Gastroesophageal sphincter (tissue), 4 donors: ENCODE measurements around the gene CYSTM1. TPM values are rescaled to one million over a fixed set of nuclear protein-coding genes. Genes with fewer than 3 reads are reported as not detected.

Source experiments
- ATAC-seq: fragments of 150-250 bp; one replicate; pipeline ENCODE4 v1.9.1; 2016; ENCODE audit warnings: mild to moderate bottlenecking, moderate library complexity
- H3K27ac ChIP-seq, 4 donors: fragments of 200-600 bp; sonication (generic) in 3 of 4; 1 replicate in 3 of 4; 2 replicates in 1 of 4; pipeline ENCODE4 v1.5.1; 2016 to 2019
- H3K27me3 ChIP-seq: fragments of 200-600 bp; sonication (generic); one replicate; pipeline ENCODE4 v1.5.1; 2019
- H3K36me3 ChIP-seq, 2 donors: fragments of 200-600 bp; sonication (generic); one replicate each; pipeline ENCODE4 v1.5.1; 2019; ENCODE audit warnings: control low read depth in 1 of 2
- H3K4me1 ChIP-seq, 3 donors: fragments of 200-600 bp; sonication (generic); 1 replicate in 2 of 3; 2 replicates in 1 of 3; pipeline ENCODE4 v1.5.1; 2016 to 2019; ENCODE audit warnings: control low read depth in 2 of 3
- H3K4me3 ChIP-seq, 2 donors: fragments of 200-600 bp; sonication (generic); one replicate each; pipeline ENCODE4 v1.5.1; 2019; ENCODE audit warnings: mild to moderate bottlenecking in 1 of 2, moderate library complexity in 1 of 2
- H3K9me3 ChIP-seq, 3 donors: fragments of 200-600 bp; sonication (generic); one replicate each; pipeline ENCODE4 v1.5.1; 2017 to 2019; ENCODE audit warnings: control low read depth in 2 of 3
- CTCF ChIP-seq, 4 experiments: fragments of 200-600 bp in 2 of 4; fragments of 450-650 bp in 2 of 4; sonication (generic) in 1 of 4; IDR thresholded peaks; one replicate each; pipeline ENCODE4 v1.5.1; 2017 to 2019; ENCODE audit warnings: antibody characterized with exemption in 4 of 4, mild to moderate bottlenecking in 2 of 4, moderate library complexity in 2 of 4
- EP300 ChIP-seq: sonication (generic); formaldehyde crosslinking; IDR thresholded peaks from one replicate; pipeline ENCODE4 v1.6.1; 2017; ENCODE audit warnings: antibody characterized with exemption, mild to moderate bottlenecking
- POLR2A ChIP-seq, 2 donors: fragments of 450-650 bp; IDR thresholded peaks; one replicate each; pipeline ENCODE4 v1.6.1; 2017; ENCODE audit warnings: antibody characterized with exemption in 2 of 2, mild to moderate bottlenecking in 2 of 2, moderate library complexity in 1 of 2
- POLR2AphosphoS5 ChIP-seq: sonication (generic); formaldehyde crosslinking; IDR thresholded peaks from one replicate; pipeline ENCODE4 v1.6.1; 2017; ENCODE audit warnings: antibody characterized with exemption
- WGBS, 2 donors: methylation state at CpG; one replicate each; pipeline ENCODE4 v1.1.5; 2018; ENCODE audit warnings: low coverage in 1 of 2; 5-methylcytosine and 5-hydroxymethylcytosine counted together
- total RNA-seq, 4 donors: library from RNA; depleted of rRNA; stranded (reverse); fragments of >200 nt; gene quantifications; one replicate each; pipeline ENCODE4 v1.1.0, GENCODE V29; 2016

CYSTM1 gene
- total RNA-seq, 4 donors from 2014 or later: 41.6 to 102 (median 62.3) TPM

- no peaks in the 10 kb centered on the region for H3K9me3 ChIP-seq
- 92 to 100% methylated on average over 2 of the region's 2 CpGs for WGBS, 2 donors
- ATAC-seq: no peak
- H3K27me3 ChIP-seq: no peaks in the 10 kb centered on the region
- H3K4me3 ChIP-seq: no peak overlapping the region
- no peak overlapping the region for H3K27ac ChIP-seq
- H3K36me3 ChIP-seq: peaks cover 0 to 18% of the 10 kb centered on the region in 2 donors
- TF ChIP-seq POLR2AphosphoS5 (no peak), POLR2A (IDR thresholded peaks at IDR 0.05) (no peak), CTCF (IDR thresholded peaks at IDR 0.05) (no peak), EP300 (no peak)
- H3K4me1 ChIP-seq: no peaks in the 10 kb centered on the region
Measured at GRCh38 chr5:140168371-140168770, 6.6 kb upstream of the CYSTM1 start.

GRCh38 chr5:140169410-140169809 lies 5.6 kb upstream of the CYSTM1 start:
- Histone ChIP-seq H3K27ac (no peak overlapping the region), H3K27me3 (no peaks in the 10 kb centered on the region), H3K9me3 (no peaks in the 10 kb centered on the region), H3K4me3 (no peak overlapping the region), H3K4me1 (peaks cover 0 to 5% (median 0%) of the 10 kb centered on the region in 3 donors), H3K36me3 (peaks cover 0 to 18% of the 10 kb centered on the region in 2 donors)
- WGBS, 2 donors: 83% methylated on average over 1 of the region's 1 CpG; no CpG with 5 or more reads in 1 of the 2 donors
- no peak for ATAC-seq
- TF ChIP-seq POLR2AphosphoS5 (no peak), CTCF (IDR thresholded peaks at IDR 0.05) (no peak)

DNA sequence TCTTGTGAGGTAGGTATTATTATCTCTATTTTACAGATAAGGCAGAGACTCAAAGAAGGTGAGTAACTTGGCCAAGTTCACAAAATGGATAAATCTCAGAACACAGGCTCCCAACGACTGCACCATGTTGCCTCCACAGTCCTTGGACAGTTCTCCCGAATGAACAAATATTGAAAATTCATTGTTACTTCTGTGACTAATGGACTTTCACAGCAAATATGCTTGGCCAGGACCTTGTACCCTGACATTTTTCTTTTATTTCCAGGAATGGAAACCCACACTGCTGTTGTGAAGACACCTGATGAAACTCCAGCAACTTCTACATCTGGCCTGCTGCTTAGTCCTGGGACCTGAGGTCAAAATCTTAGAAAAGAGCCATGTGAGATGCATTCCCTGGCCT lies 2.5 kb upstream of the CYSTM1 start:
- WGBS, 2 donors: 79 to 84% methylated on average over 2 of the region's 2 CpGs
- no peak for TF ChIP-seq POLR2AphosphoS5
- no peak for TF ChIP-seq POLR2A (IDR thresholded peaks at IDR 0.05)
- no peak for TF ChIP-seq CTCF (IDR thresholded peaks at IDR 0.05)
- no peak for TF ChIP-seq EP300
- ATAC-seq: no peak

DNA sequence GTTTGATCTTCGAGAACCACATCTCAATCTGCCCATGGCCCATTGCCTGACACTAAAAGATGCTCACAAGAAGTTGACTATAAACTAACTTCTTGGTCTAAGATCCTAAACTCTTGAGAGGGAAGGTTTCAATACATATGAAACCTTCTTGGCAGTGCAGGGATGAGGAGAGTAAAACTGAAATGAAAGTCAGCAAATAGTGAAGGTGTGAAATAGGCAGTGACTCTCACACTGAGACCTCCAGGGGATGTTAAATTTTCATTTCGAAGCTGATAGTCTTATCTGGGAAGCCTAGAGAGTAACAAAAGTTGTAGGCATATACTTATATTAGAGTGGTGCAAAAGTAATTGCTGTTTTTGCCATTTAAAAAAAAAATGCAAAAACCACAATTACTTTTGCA lies 974 bp upstream of the CYSTM1 start:
- no peaks in the 10 kb centered on the region for H3K9me3 ChIP-seq
- no peak overlapping the region for H3K4me3 ChIP-seq
- TF ChIP-seq POLR2A (IDR thresholded peaks at IDR 0.05): no peak
- TF ChIP-seq POLR2AphosphoS5: no peak
- TF ChIP-seq EP300: no peak
- no peak for TF ChIP-seq CTCF (IDR thresholded peaks at IDR 0.05)
- H3K27me3 ChIP-seq: no peaks in the 10 kb centered on the region
- 89% methylated on average over 2 of the region's 2 CpGs for whole genome bisulfite sequencing, 2 donors
- ATAC-seq: no peak
- no peaks in the 10 kb centered on the region for H3K36me3 ChIP-seq
- H3K27ac ChIP-seq: peak overlapping the region in 2 of 4 donors; percentile 97 to 100
- H3K4me1 ChIP-seq: peaks cover 4 to 43% (median 16%) of the 10 kb centered on the region in 3 donors

More for the DNA sequence above, 2.5 kb upstream of the CYSTM1 start:
- Histone ChIP-seq H3K4me1 (peaks cover 4 to 27% (median 15%) of the 10 kb centered on the region in 3 donors), H3K36me3 (peaks cover 0 to 14% of the 10 kb centered on the region in 2 donors), H3K27me3 (no peaks in the 10 kb centered on the region), H3K4me3 (no peak overlapping the region), H3K9me3 (no peaks in the 10 kb centered on the region), H3K27ac (no peak overlapping the region)

DNA sequence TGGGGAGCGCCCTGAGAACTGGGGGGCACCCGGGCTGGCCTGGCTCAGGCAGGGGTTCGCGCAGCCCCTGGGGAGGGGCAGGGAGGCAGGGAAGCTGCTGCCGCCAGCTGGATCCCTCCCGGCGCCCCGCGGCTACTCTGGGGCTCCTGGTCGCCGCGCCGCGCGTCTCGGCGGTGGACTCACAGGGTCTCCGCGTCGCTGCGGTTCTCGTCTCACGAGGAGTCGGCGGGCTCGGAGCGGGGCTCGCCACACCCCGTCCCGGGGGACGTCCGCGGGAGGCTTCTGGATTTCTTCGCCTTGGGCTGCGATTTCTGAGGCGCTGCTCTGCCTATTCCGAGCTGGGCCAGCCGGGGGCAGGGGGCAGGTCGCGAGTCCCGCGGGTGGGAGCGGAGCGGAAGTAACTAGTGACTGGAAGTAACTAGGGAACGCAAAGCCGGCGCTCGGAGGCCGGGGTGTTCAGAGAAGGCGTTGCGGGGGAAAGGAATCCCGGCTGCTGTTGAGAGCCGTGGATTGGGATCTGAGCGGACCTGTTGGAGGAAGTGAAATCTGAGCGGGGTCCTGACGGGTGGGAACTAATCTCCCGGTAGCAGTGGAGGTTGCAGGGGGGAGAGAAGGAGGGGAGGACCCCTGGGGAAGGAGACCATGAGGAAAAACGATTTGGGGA lies 511 bp downstream of the CYSTM1 start:
- H3K27ac ChIP-seq: peak overlapping the region; percentile 91 to 100 (median 96)
- H3K4me1 ChIP-seq: peaks cover 4 to 58% (median 20%) of the 10 kb centered on the region in 3 donors
- no peak for TF ChIP-seq EP300
- peak; percentile 43 for TF ChIP-seq POLR2AphosphoS5
- TF ChIP-seq CTCF (IDR thresholded peaks at IDR 0.05): peak in 3 of 4 experiments; percentile 20 to 48 (median 23)
- no peak for TF ChIP-seq POLR2A (IDR thresholded peaks at IDR 0.05)
- WGBS, 2 donors: 3% methylated on average over 14 of the region's 58 CpGs; no CpG with 5 or more reads in 1 of the 2 donors
- peak; percentile 68 for ATAC-seq
- no peaks in the 10 kb centered on the region for H3K9me3 ChIP-seq
- H3K27me3 ChIP-seq: no peaks in the 10 kb centered on the region
- no peaks in the 10 kb centered on the region for H3K36me3 ChIP-seq
- H3K4me3 ChIP-seq: peak overlapping the region; percentile 80 to 100
